ENCODE data around the gene ZNF207.
"Not testable (repeated sequence)": the region's sequence is repeated elsewhere in the genome, so short reads cannot be mapped to it uniquely, and the experiment has no call there.

The ZNF207 gene

GRCh38 chr17:32385121-32385520, 35.2 kb downstream of the ZNF207 start:
- DNase-seq (ENCODE audit: insufficient read length, low spot score) (no peak), FAIRE-seq (no peak)

DNA sequence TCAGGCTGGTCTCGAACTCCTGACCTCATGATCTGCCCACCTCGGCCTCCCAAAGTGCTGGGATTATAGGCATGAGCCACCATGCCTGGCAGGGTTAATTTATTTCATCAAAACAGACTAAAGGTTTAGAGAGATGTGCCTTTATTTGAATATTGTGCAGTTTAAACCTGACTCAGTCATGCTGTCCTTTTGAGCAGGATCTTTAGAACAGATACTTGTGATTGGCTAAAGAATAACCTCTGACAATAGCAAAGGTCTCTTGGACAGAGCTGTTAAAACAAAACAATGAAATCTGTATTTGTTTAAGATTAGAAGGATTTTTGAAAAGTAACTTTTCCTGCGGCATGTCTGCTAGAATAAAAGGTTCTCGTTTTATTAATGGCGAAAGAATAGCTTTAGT, 36.0 kb downstream of the ZNF207 start:
- DNase-seq (ENCODE audit: insufficient read length, low spot score) (no peak), FAIRE-seq (no peak)

DNA sequence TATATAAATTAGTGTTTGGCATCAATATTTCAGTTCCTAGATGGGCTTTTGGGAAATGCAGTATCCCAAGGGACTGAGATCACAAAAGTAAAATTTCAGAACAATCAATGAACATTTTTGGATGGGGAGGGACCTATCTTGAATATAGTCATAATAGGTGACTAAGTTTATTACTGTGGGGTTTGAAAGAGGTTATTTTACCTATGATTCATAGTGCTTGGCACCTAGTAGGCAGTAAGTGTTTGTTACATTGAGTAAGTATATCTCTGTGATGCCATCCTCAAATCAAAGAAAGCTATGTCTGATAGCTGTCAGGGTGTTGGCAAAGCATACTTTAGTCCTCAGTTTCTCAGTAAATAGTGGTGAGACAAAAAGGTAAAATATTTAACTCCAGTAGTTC, 36.9 kb downstream of the ZNF207 start:
- FAIRE-seq (no peak), DNase-seq (ENCODE audit: insufficient read length, low spot score) (no peak)

GRCh38 chr17:32388128-32388527, 38.2 kb downstream of the ZNF207 start:
- not testable (repeated sequence) for DNase-seq (ENCODE audit: insufficient read length, low spot score); FAIRE-seq

DNA sequence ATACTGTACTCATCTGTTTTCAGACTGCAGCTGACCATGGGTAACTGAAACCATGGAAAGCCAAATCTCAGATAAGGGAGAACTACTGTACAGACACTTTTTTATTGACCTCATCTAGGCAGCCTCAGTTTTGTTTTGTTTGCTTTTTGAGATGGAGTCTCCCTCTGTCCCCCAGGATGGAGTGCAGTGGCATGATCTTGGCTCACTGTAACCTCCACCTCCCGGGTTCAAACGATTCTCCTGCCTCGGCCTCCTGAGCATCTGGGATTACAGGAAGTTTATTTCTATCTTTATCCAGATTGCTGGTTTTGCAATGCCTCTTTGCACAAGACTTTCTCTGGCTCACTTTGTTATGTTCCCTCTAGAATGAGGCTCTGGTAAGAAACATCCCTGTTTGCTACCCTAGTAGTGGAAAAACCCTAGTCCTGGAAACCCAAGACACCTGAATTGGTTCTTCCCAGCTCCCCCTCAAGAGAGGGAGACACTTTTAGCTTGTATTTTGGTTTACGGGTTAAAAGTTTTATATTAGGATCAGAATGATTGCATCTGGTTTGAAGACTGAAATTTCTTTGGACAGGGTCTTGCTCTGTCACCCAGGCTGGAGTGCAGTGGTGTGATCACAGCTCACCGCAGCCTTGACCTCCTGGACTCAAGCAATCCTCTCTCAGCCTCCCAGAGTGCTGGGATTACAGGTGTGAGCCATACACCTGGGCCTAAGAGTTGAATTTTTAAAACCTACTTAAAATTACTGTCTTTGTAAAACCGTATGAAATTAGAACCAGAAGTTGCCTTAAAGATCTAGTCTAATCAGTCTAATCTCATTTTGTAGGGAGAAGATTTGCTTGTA, 38.9 kb downstream of the ZNF207 start:
- FAIRE-seq (no peak), DNase-seq (ENCODE audit: insufficient read length, low spot score) (no peak)

DNA sequence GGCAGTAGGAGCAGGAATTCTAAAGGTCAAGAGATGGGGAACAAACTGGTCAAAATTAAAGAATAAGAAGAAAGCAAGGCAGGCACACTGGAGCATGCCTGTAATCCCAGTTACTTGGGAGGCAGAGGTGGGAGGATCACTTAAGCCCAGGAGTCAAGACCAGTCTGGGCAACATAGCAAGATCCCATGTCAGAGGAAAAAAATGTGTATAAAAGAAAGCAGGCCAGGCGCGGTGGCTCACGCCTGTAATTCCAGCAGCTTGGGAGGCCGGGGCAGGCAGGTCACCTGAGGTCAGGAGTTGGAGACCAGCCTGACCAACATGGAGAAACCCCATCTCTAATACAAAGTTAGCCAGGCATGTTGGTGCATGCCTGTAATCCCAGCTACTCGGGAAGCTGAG, 43.9 kb downstream of the ZNF207 start:
- DNase-seq (ENCODE audit: insufficient read length, low spot score) (no peak), FAIRE-seq (no peak)

DNA sequence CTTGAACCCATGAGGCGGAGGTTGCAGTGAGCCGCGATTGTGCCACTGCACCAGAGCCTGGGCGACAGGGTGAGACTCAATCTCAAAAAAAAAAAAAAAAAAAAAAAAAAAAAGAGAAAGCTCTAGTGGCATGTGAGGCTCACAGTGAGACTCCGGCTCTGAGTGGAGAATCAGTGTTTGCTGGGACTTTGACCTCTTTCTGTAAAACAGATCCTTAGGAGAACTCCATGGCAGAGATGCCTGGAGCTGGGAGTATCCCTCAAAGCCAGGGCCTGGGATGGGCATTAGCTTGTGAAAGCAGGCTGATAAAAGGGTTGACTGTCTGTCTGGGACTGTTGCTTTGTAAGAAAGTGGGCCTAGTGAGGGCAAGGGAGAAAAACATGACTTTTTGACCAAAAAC, 46.4 kb downstream of the ZNF207 start:
- no peak for DNase-seq (ENCODE audit: insufficient read length, low spot score)
- FAIRE-seq = no peak

DNA sequence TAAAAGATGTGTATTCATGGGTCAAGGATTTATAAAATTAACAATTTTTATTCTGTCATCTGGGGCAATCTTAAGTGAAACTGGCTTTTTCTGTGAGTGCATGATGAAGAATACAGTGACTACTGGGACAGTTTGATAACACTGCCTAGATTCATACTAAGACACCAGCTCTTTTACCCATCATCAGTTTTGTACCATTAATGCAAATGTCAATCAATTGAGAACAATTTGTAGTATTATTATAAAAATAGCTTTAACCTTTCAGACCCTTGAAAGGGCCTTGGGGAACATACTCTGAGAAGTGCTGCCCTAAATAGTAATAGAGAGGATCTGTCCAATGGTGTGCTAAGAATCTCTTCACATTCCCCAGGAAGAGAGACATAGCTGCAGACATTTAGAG, 49.0 kb downstream of the ZNF207 start:
- DNase-seq (ENCODE audit: insufficient read length, low spot score) (no peak), FAIRE-seq (no peak)

DNA sequence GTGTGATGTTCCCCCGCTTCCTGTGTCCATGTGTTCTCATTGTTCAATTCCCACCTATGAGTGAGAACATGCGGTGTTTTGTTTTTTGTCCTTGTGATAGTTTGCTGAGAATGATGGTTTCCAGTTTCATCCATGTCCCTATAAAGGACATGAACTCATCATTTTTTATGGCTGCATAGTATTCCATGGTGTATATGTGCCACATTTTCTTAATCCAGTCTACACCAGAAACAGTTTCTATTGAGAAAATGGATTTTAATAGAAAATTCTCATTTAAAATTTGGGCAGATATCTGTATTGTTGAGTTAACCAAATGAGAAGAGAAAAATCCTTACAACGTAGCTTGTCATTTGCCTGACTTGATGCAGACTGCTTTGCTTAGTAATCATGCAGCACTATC, 60.1 kb downstream of the ZNF207 start:
- FAIRE-seq; DNase-seq (ENCODE audit: insufficient read length, low spot score): not testable (repeated sequence)

GRCh38 chr17:32426894-32427293, 76.9 kb downstream of the ZNF207 start:
- FAIRE-seq (no peak), DNase-seq (ENCODE audit: insufficient read length, low spot score) (no peak)

GRCh38 chr17:32429598-32429997, 79.6 kb downstream of the ZNF207 start:
- FAIRE-seq (no peak), DNase-seq (ENCODE audit: insufficient read length, low spot score) (no peak)
